Neutrophil (primary cell): ENCODE measurements around the gene BCL10.

Experiments
- H3K27ac ChIP-seq: fragments of 200-600 bp; sonication (generic); 2 replicates; pipeline ENCODE4 v1.5.1; 2016; ENCODE audit warnings: mild to moderate bottlenecking, moderate library complexity
- H3K27me3 ChIP-seq: fragments of 200-600 bp; sonication (generic); 2 replicates; pipeline ENCODE4 v1.6.0; 2016; ENCODE audit warnings: mild to moderate bottlenecking
- H3K36me3 ChIP-seq: fragments of 200-600 bp; sonication (generic); 2 replicates; pipeline ENCODE4 v1.5.1; 2017
- H3K4me1 ChIP-seq, 2 experiments: fragments of 200-600 bp in 1 of 2; sonication (generic) in 1 of 2; 1 replicate in 1 of 2; 2 replicates in 1 of 2; pipeline versions ENCODE4 v1.5.1 to v1.6.1; 2013 to 2016; ENCODE audit warnings: low read depth in 1 of 2, low read length in 1 of 2, mild to moderate bottlenecking in 1 of 2, moderate library complexity in 1 of 2; ENCODE audit not compliant: control insufficient read depth in 1 of 2, insufficient read depth in 1 of 2
- H3K4me3 ChIP-seq, 2 experiments: fragments of 200-600 bp in 1 of 2; sonication (generic) in 1 of 2; 1 replicate in 1 of 2; 2 replicates in 1 of 2; pipeline ENCODE4 v1.5.1; 2013 to 2016; ENCODE audit warnings: low read depth in 1 of 2, low read length in 1 of 2, mild to moderate bottlenecking in 1 of 2, moderate library complexity in 1 of 2
- H3K9me3 ChIP-seq: fragments of 200-600 bp; sonication (generic); 2 replicates; pipeline ENCODE4 v1.5.1; 2016
- TF ChIP-seq, protein P1 (sequence below): fragments of 200-600 bp; sonication (generic); IDR thresholded peaks from 2 replicates; pipeline ENCODE4 v1.5.1; 2016; ENCODE audit warnings: antibody characterized with exemption

The BCL10 gene

GRCh38 chr1:85267313-85267712 lies 9.1 kb downstream of the BCL10 start:
- H3K4me3 ChIP-seq: no peak overlapping the region
- peak overlapping the region; percentile 21 for H3K27ac ChIP-seq
- no peaks in the 10 kb centered on the region for H3K27me3 ChIP-seq
- no peaks in the 10 kb centered on the region for H3K9me3 ChIP-seq
- H3K4me1 ChIP-seq: no peaks in the 10 kb centered on the region
- TF ChIP-seq, protein P1, sequence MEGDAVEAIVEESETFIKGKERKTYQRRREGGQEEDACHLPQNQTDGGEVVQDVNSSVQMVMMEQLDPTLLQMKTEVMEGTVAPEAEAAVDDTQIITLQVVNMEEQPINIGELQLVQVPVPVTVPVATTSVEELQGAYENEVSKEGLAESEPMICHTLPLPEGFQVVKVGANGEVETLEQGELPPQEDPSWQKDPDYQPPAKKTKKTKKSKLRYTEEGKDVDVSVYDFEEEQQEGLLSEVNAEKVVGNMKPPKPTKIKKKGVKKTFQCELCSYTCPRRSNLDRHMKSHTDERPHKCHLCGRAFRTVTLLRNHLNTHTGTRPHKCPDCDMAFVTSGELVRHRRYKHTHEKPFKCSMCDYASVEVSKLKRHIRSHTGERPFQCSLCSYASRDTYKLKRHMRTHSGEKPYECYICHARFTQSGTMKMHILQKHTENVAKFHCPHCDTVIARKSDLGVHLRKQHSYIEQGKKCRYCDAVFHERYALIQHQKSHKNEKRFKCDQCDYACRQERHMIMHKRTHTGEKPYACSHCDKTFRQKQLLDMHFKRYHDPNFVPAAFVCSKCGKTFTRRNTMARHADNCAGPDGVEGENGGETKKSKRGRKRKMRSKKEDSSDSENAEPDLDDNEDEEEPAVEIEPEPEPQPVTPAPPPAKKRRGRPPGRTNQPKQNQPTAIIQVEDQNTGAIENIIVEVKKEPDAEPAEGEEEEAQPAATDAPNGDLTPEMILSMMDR: no peak
- peaks cover 78% of the 10 kb centered on the region for H3K36me3 ChIP-seq

GRCh38 chr1:85264150-85264549 lies 12.3 kb downstream of the BCL10 start:
- Histone ChIP-seq H3K4me1 (peaks cover 5 to 6% of the 10 kb centered on the region in 2 experiments), H3K4me3 (no peak overlapping the region), H3K27ac (no peak overlapping the region), H3K36me3 (peaks cover 52% of the 10 kb centered on the region), H3K9me3 (no peaks in the 10 kb centered on the region), H3K27me3 (no peaks in the 10 kb centered on the region)
- TF ChIP-seq, protein P1: no peak

DNA sequence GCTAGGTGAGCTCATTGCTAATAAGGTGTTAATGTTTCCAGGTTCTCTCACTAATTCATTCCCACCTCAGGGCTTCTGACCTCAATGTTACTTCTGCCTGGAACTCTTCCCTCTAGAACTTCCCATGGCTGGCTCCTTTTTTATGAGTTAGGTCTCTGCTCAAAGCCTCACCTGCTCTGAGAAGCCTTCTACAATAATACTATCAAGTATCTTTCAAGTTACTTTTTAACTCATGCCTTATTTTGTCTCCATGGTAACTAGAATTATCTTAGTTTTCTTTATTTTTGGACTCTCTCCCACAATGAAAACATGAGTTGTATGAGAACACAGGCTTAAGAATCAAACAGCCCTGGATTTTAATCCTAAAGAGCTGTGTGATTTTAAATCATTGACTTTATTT lies 13.4 kb downstream of the BCL10 start:
- Histone ChIP-seq H3K27me3 (no peaks in the 10 kb centered on the region), H3K4me1 (peaks cover 15 to 16% of the 10 kb centered on the region in 2 experiments), H3K27ac (no peak overlapping the region), H3K9me3 (no peaks in the 10 kb centered on the region), H3K36me3 (peaks cover 45% of the 10 kb centered on the region), H3K4me3 (no peak overlapping the region)
- TF ChIP-seq, protein P1: no peak

GRCh38 chr1:85259912-85260274 lies 16.5 kb downstream of the BCL10 start:
- TF ChIP-seq, protein P1: no peak
- H3K4me1 ChIP-seq: peaks cover 16 to 18% of the 10 kb centered on the region in 2 experiments
- peak overlapping the region; percentile 90 to 96 for H3K4me3 ChIP-seq
- no peaks in the 10 kb centered on the region for H3K27me3 ChIP-seq
- no peaks in the 10 kb centered on the region for H3K9me3 ChIP-seq
- peaks cover 38% of the 10 kb centered on the region for H3K36me3 ChIP-seq
- peak overlapping the region; percentile 84 for H3K27ac ChIP-seq

GRCh38 chr1:85259118-85259911 lies 17.1 kb downstream of the BCL10 start, which contains the start of gene C1orf52:
Gene C1orf52 (minus strand): TSS chr1:85259662. CDS start chr1:85259633, 29 bp downstream.
- Histone ChIP-seq H3K9me3 (no peaks in the 10 kb centered on the region), H3K4me3 (peak within 1 kb of the TSS; percentile 90 to 96), H3K27me3 (no peaks in the 10 kb centered on the region), H3K4me1 (peaks cover 16 to 18% of the 10 kb centered on the region in 2 experiments), H3K36me3 (peaks cover 40% of the 10 kb centered on the region), H3K27ac (peak within 1 kb of the TSS; percentile 84)
- TF ChIP-seq, protein P1: peak; percentile 100
